Measurements from ENCODE around the gene CYP24A1. TPM values are rescaled to one million over a fixed set of nuclear protein-coding genes. Genes with fewer than 3 reads are reported as not detected.

CYP24A1 gene
- total and polyA plus RNA-seq, 11 donors, result not detected

DNA sequence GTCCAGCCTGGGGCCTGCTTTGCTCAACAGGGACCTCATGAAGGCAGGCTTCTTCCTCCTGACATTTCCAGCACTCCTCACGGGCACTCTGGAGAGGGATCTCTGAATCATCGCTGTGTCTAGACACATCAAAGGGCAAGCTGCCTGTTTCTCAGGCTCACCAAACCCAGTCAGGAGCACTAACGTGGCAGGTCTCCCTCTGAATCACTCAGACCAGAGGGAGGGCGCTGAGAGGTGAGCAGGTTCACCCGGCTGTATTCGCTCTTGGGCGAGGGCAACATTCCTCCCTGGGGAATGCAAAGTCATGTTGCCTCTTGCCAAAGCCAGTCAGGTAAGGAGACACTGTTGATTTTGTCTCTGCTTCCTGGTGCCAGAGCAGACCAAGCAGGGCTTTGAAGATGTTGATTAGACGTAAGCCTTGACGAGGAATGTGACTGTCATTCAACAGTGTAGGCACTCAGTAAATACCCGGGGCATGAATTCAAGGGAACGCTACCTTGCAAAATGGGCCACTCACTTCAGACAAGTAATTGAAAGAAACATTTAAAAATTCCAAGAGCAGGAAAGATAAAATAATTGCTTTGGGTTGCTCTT lies 50.1 kb downstream of the CYP24A1 start:
- ATAC-seq (peak in 1 of 4 donors; percentile 43), DNase-seq (peak in 1 of 5 donors; percentile 30)
- TF ChIP-seq, protein P1, sequence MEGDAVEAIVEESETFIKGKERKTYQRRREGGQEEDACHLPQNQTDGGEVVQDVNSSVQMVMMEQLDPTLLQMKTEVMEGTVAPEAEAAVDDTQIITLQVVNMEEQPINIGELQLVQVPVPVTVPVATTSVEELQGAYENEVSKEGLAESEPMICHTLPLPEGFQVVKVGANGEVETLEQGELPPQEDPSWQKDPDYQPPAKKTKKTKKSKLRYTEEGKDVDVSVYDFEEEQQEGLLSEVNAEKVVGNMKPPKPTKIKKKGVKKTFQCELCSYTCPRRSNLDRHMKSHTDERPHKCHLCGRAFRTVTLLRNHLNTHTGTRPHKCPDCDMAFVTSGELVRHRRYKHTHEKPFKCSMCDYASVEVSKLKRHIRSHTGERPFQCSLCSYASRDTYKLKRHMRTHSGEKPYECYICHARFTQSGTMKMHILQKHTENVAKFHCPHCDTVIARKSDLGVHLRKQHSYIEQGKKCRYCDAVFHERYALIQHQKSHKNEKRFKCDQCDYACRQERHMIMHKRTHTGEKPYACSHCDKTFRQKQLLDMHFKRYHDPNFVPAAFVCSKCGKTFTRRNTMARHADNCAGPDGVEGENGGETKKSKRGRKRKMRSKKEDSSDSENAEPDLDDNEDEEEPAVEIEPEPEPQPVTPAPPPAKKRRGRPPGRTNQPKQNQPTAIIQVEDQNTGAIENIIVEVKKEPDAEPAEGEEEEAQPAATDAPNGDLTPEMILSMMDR (IDR thresholded peaks at IDR 0.05), result no peak
- no peak for TF ChIP-seq POLR2A (IDR thresholded peaks at IDR 0.05)
- no peaks in the 10 kb centered on the region for H3K27me3 ChIP-seq
- intact Hi-C loops (cut with DNase I), result no loop called here
- no peaks in the 10 kb centered on the region for H3K36me3 ChIP-seq
- H3K9me3 ChIP-seq, result no peaks in the 10 kb centered on the region
- no peak overlapping the region for H3K27ac ChIP-seq
- H3K4me1 ChIP-seq, result no peaks in the 10 kb centered on the region
- 69 to 84% (median 77%) methylated on average over 8 to 11 of the region's 11 CpGs for WGBS, 4 donors
- no peak overlapping the region for H3K4me3 ChIP-seq

DNA sequence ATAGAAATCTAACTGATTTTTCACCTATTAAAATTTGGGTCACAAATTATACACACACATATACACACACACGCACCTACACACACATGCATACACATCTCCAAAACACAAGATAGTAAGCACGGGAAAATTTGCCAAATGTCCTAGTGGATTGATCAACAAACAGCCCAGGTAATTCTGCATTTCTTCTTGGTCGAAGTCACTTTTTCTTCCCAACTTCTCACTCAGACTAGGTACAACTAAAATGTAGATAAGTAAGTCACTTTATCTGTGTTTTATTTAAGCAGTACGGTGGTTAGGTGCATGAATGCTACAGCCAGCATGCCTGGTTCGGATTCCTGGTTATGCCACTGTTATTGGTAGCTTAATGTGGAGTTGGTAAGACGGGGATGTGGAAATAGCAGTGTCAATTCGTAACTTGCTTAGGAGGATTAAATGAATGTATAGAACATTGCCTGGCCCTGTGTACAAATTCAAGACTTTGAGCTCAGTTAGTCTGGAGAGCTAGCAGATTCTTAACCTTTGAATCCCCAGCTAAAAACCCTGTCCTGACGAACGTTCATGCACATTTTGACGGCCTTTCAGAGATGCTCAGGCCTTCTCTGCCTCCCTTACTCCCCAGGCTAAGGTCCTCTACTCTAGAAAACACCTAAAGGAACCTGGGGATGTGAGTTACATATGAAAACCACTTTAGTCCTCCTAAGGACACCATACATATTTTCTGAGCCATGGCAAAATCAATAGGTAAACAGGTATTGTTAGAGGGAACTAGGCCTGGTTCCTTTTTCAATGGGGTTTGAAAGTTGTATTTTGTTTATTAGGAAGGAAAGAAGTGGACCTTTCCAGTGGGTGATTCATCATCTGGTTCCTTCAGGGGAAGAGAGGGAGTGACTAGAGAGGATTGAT lies 50.9 kb downstream of the CYP24A1 start:
- Histone ChIP-seq H3K9me3 (no peaks in the 10 kb centered on the region), H3K4me3 (no peak overlapping the region), H3K27me3 (no peaks in the 10 kb centered on the region), H3K36me3 (no peaks in the 10 kb centered on the region), H3K4me1 (no peaks in the 10 kb centered on the region), H3K27ac (no peak overlapping the region)
- TF ChIP-seq POLR2A (IDR thresholded peaks at IDR 0.05), result no peak
- TF ChIP-seq, protein P1 (IDR thresholded peaks at IDR 0.05), result no peak
- intact Hi-C loops (cut with DNase I), result no loop called here
- 79 to 85% (median 81%) methylated on average over 10 of the region's 10 CpGs for WGBS, 4 donors
- no peak for DNase-seq
- no peak for ATAC-seq

DNA sequence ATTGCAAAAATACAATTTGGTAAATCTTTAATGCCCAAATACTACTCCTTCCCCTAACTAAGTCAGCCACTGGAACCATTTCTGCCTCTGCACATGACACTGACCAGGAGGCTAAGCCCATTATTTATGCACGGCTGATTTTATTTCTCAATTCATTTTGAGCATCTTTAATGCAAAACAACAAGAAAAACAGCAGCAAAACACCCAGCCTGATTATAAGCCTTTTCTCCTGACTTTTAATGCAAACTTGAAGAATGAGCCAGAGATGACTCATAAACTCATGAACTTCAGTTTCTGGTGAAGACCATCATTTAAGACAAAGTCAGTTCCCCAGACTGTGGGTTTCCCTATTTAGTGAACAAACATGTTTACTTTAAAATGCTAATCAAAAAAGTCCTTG lies 51.6 kb downstream of the CYP24A1 start:
- no peak overlapping the region for H3K4me3 ChIP-seq
- no peak overlapping the region for H3K27ac ChIP-seq
- ATAC-seq, result no peak
- no peaks in the 10 kb centered on the region for H3K36me3 ChIP-seq
- H3K9me3 ChIP-seq, result no peaks in the 10 kb centered on the region
- 89 to 91% (median 89%) methylated on average over 1 of the region's 1 CpG for WGBS, 4 donors
- H3K4me1 ChIP-seq, result no peaks in the 10 kb centered on the region
- H3K27me3 ChIP-seq, result no peaks in the 10 kb centered on the region
- intact Hi-C loops (cut with DNase I), result no loop called here
- no peak for TF ChIP-seq POLR2A (IDR thresholded peaks at IDR 0.05)
- TF ChIP-seq, protein P1 (IDR thresholded peaks at IDR 0.05), result no peak
- DNase-seq, result no peak

DNA sequence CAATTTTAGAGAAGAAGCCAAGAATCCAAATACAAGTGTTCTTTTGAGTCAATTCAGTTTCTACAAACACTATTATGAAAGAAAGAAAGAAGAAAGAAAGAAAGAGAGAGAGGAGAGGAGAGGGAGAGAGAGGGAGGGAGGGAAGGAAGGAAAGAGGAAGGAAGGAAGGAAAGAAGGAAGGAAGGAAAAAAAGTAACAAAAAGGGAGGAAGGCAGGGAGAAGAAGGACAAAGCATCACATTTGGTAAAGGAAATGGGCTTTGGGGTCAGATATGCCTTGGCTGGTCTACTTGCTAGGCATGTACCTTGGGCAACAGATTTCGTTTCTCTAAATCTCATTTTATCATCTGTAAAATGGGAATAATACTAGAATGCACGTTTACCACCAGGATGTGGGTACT lies 54.0 kb downstream of the CYP24A1 start:
- no peak for DNase-seq
- H3K9me3 ChIP-seq, result no peaks in the 10 kb centered on the region
- H3K27ac ChIP-seq, result no peak overlapping the region
- ATAC-seq, result no peak
- 65 to 71% (median 67%) methylated on average over 2 of the region's 2 CpGs for WGBS, 4 donors
- H3K27me3 ChIP-seq, result no peaks in the 10 kb centered on the region
- no peak overlapping the region for H3K4me3 ChIP-seq
- H3K4me1 ChIP-seq, result peaks cover 0 to 8% (median 0%) of the 10 kb centered on the region in 12 donors
- TF ChIP-seq, protein P1 (IDR thresholded peaks at IDR 0.05), result no peak
- no peaks in the 10 kb centered on the region for H3K36me3 ChIP-seq
- intact Hi-C loops (cut with DNase I), result no loop called here

Measured in heart left ventricle (tissue), 16 donors.